ENCODE measurements around the gene ATP23.

GRCh38 chr12:57909611-57910010 lies 31.8 kb upstream of the ATP23 start:
- TF ChIP-seq POLR2AphosphoS5 (IDR thresholded peaks at IDR 0.05; ENCODE audit: low read depth, low read length), result no peak
- no peak for TF ChIP-seq TCF12 (IDR thresholded peaks at IDR 0.05)
- no peak for TF ChIP-seq CTCF (IDR thresholded peaks at IDR 0.05)
- TF ChIP-seq TAF1 (IDR thresholded peaks at IDR 0.05; ENCODE audit: borderline replicate concordance, low read depth, low read length), result no peak
- TF ChIP-seq RAD21 (IDR thresholded peaks at IDR 0.05; ENCODE audit: low read length), result no peak
- no peak for TF ChIP-seq CHD2 (IDR thresholded peaks at IDR 0.05; ENCODE audit: low read length, partially characterized antibody)
- TF ChIP-seq EP300 (IDR thresholded peaks at IDR 0.05; ENCODE audit: borderline replicate concordance in 1 of 2, low read depth in 1 of 2, low read length in 1 of 2), result no peak
- no peak for TF ChIP-seq REST (IDR thresholded peaks at IDR 0.05; ENCODE audit: low read depth, low read length)
- TF ChIP-seq GABPA (IDR thresholded peaks at IDR 0.05; ENCODE audit: low read depth), result no peak
- no peak for TF ChIP-seq FOXM1 (IDR thresholded peaks at IDR 0.05; ENCODE audit: low read depth)
- no peak for TF ChIP-seq USF2 (IDR thresholded peaks at IDR 0.05; ENCODE audit: borderline replicate concordance, low read depth, low read length)
- no peak for TF ChIP-seq ZBTB33 (IDR thresholded peaks at IDR 0.05; ENCODE audit: borderline replicate concordance, low read depth)
- no peak for TF ChIP-seq MAX (IDR thresholded peaks at IDR 0.05; ENCODE audit: low read depth)
- TF ChIP-seq FOXJ3 (CRISPR knock-in tag; IDR thresholded peaks at IDR 0.05), result no peak
